H1 (cell line): ENCODE data around the gene GUCY2C. TPM values are rescaled to one million over a fixed set of nuclear protein-coding genes. Genes with fewer than 3 reads are reported as not detected.

ENCODE experiments used
- CTCF ChIA-PET: fragments of 300-600 bp; sonication (Branson Sonifier 250); formaldehyde crosslinking; loops from one replicate; lab custom pipeline; 2021; ENCODE audit not compliant: partially characterized antibody; lab: Charles Lee
- POLR2A ChIA-PET: fragments of 300-600 bp; sonication (Branson Sonifier 250); formaldehyde crosslinking; loops from one replicate; lab custom pipeline; 2021; ENCODE audit warnings: inconsistent platforms; ENCODE audit not compliant: partially characterized antibody; lab: Charles Lee
- DNase-seq, 2 experiments: peaks; one replicate each; pipeline versions ENCODE4 v3.0.0 to v3.0.0-alpha.2; 2010 to 2022; ENCODE audit warnings: low spot score in 2 of 2, low read depth in 1 of 2, mixed read lengths in 1 of 2
- FAIRE-seq: peaks from 2 replicates; lab custom pipeline; 2011; peaks lifted over from hg19 to GRCh38; lab: Jason Lieb, UNC
- H2AFZ ChIP-seq: 2 replicates; pipeline ENCODE4 v1.8.1; 2012; ENCODE audit warnings: low read length, inconsistent platforms
- H2AK5ac ChIP-seq: 2 replicates; pipeline ENCODE4 v1.6.1; 2013; ENCODE audit warnings: low read depth, low read length
- H2BK120ac ChIP-seq: replicated peaks from 2 replicates; pipeline ENCODE3; 2013; ENCODE audit warnings: low read depth, low read length, inconsistent platforms
- H2BK12ac ChIP-seq: 2 replicates; pipeline ENCODE4 v1.6.1; 2013; ENCODE audit warnings: low read depth, low read length
- H2BK15ac ChIP-seq: 2 replicates; pipeline ENCODE4 v1.6.1; 2013; ENCODE audit warnings: low read length
- H2BK20ac ChIP-seq: 2 replicates; pipeline ENCODE4 v1.6.1; 2013; ENCODE audit warnings: low read length
- H2BK5ac ChIP-seq: 2 replicates; pipeline ENCODE4 v1.6.1; 2013; ENCODE audit warnings: low read depth, low read length
- H3K14ac ChIP-seq: 2 replicates; pipeline ENCODE4 v1.6.1; 2013; ENCODE audit warnings: inconsistent platforms; ENCODE audit not compliant: insufficient read length
- H3K18ac ChIP-seq: 2 replicates; pipeline ENCODE4 v1.6.1; 2013; ENCODE audit warnings: low read length; ENCODE audit errors: extremely low read depth
- H3K23ac ChIP-seq: 2 replicates; pipeline ENCODE4 v1.6.1; 2013; ENCODE audit warnings: inconsistent platforms; ENCODE audit not compliant: insufficient read length
- H3K23me2 ChIP-seq: 2 replicates; pipeline ENCODE4 v1.6.1; 2013; ENCODE audit warnings: low read depth, low read length
- H3K27ac ChIP-seq: 2 replicates; pipeline ENCODE4 v1.6.1; 2011; ENCODE audit warnings: low read depth, low read length, inconsistent platforms
- H3K27me3 ChIP-seq, 4 experiments: replicated peaks in 1 of 4; 1 replicate in 1 of 4; 2 replicates in 3 of 4; pipeline versions ENCODE4 v1.6.1 to v1.8.1; 2011 to 2013; ENCODE audit warnings: low read length in 3 of 4, mild to moderate bottlenecking in 3 of 4, inconsistent platforms in 2 of 4, mixed read lengths in 2 of 4, moderate library complexity in 1 of 4; ENCODE audit not compliant: control insufficient read depth in 3 of 4, insufficient read depth in 3 of 4; ENCODE audit errors: extremely low read depth in 1 of 4
- H3K36me3 ChIP-seq, 4 experiments: 2 replicates each; pipeline versions ENCODE4 v1.6.1 to v1.8.1; 2011 to 2013; ENCODE audit warnings: mild to moderate bottlenecking in 4 of 4, low read length in 3 of 4, moderate library complexity in 2 of 4, control low read depth in 1 of 4, inconsistent platforms in 1 of 4; ENCODE audit not compliant: insufficient read depth in 4 of 4, control insufficient read depth in 2 of 4
- H3K4ac ChIP-seq: replicated peaks from 2 replicates; pipeline ENCODE3; 2013; ENCODE audit warnings: low read length, low read depth, mixed read lengths, inconsistent platforms; ENCODE audit not compliant: insufficient read length
- H3K4me1 ChIP-seq, 4 experiments: replicated peaks in 1 of 4; 1 replicate in 1 of 4; 2 replicates in 3 of 4; pipeline versions ENCODE4 v1.6.1 to v1.8.1; 2011 to 2013; ENCODE audit warnings: low read length in 3 of 4, inconsistent platforms in 2 of 4, mixed read lengths in 1 of 4; ENCODE audit not compliant: insufficient read depth in 4 of 4, control insufficient read depth in 3 of 4
- H3K4me2 ChIP-seq, 2 experiments: 2 replicates each; pipeline versions ENCODE4 v1.6.1 to v1.8.1; 2011 to 2013; ENCODE audit warnings: low read depth in 2 of 2, low read length in 2 of 2, control low read depth in 1 of 2, inconsistent platforms in 1 of 2, mild to moderate bottlenecking in 1 of 2; ENCODE audit not compliant: insufficient read depth in 1 of 2
- H3K4me3 ChIP-seq, 4 experiments: fragments of 200-600, 300-600 bp in 1 of 4; sonication (generic), shearing (Covaris generic), sonication (Bioruptor Twin) in 1 of 4; 2 replicates each; pipeline versions ENCODE4 v1.5.1 to v1.8.1; 2011 to 2016; ENCODE audit warnings: low read length in 4 of 4, low read depth in 3 of 4, control low read depth in 2 of 4, inconsistent platforms in 2 of 4, mild to moderate bottlenecking in 2 of 4, mixed read lengths in 1 of 4, moderate library complexity in 1 of 4; ENCODE audit not compliant: insufficient read depth in 2 of 4; ENCODE audit errors: extremely low read depth in 1 of 4
- H3K56ac ChIP-seq: replicated peaks from 2 replicates; pipeline ENCODE3; 2013; ENCODE audit warnings: low read depth, mild to moderate bottlenecking, mixed read lengths, low read length, inconsistent platforms; ENCODE audit not compliant: insufficient read length
- H3K79me1 ChIP-seq: 2 replicates; pipeline ENCODE4 v1.6.1; 2013; ENCODE audit warnings: low read depth, low read length, control low read depth
- H3K79me2 ChIP-seq, 2 experiments: 2 replicates each; pipeline versions ENCODE4 v1.6.1 to v1.8.1; 2012 to 2013; ENCODE audit warnings: low read length in 2 of 2, mild to moderate bottlenecking in 2 of 2, inconsistent platforms in 1 of 2; ENCODE audit not compliant: insufficient read depth in 2 of 2, control insufficient read depth in 1 of 2
- H3K9ac ChIP-seq, 4 experiments: replicated peaks in 1 of 4; 1 replicate in 1 of 4; 2 replicates in 3 of 4; pipeline versions ENCODE4 v1.6.1 to v1.8.1; 2011 to 2013; ENCODE audit warnings: low read depth in 3 of 4, low read length in 3 of 4, control low read depth in 2 of 4, mild to moderate bottlenecking in 2 of 4, moderate library complexity in 2 of 4, inconsistent platforms in 1 of 4; ENCODE audit errors: extremely low read depth in 1 of 4
- H3K9me3 ChIP-seq, 2 experiments: 2 replicates each; pipeline versions ENCODE4 v1.6.1 to v1.8.1; 2012 to 2013; ENCODE audit warnings: mild to moderate bottlenecking in 2 of 2, moderate library complexity in 2 of 2, control low read depth in 1 of 2, inconsistent platforms in 1 of 2, low read depth in 1 of 2, low read length in 1 of 2, mixed read lengths in 1 of 2; ENCODE audit not compliant: insufficient read depth in 2 of 2
- H4K20me1 ChIP-seq, 2 experiments: replicated peaks in 1 of 2; 2 replicates each; pipeline versions ENCODE3 to v1.8.1; 2011 to 2013; ENCODE audit warnings: inconsistent platforms in 2 of 2, low read length in 2 of 2, mild to moderate bottlenecking in 1 of 2; ENCODE audit not compliant: insufficient read depth in 2 of 2, control insufficient read depth in 1 of 2
- H4K5ac ChIP-seq: 2 replicates; pipeline ENCODE4 v1.6.1; 2013; ENCODE audit warnings: low read length, low read depth, mixed read lengths, inconsistent platforms; ENCODE audit not compliant: insufficient read length
- H4K8ac ChIP-seq: 2 replicates; pipeline ENCODE4 v1.8.0; 2013; ENCODE audit warnings: mild to moderate bottlenecking, moderate library complexity, low read length, inconsistent platforms; ENCODE audit not compliant: insufficient read depth; ENCODE audit errors: extremely low read depth
- H4K91ac ChIP-seq: replicated peaks from 2 replicates; pipeline ENCODE3; 2013; ENCODE audit warnings: low read length, mixed read lengths, inconsistent platforms; ENCODE audit not compliant: insufficient read length
- ATF2 ChIP-seq: IDR thresholded peaks from 2 replicates; pipeline ENCODE4 v1.6.1; 2012; ENCODE audit warnings: low read length, inconsistent platforms
- ATF3 ChIP-seq: IDR thresholded peaks from 2 replicates; pipeline ENCODE4 v1.6.1; 2011; ENCODE audit warnings: low read depth, mild to moderate bottlenecking, low read length; ENCODE audit not compliant: insufficient read depth
- BCL11A ChIP-seq, 2 experiments: IDR thresholded peaks; one replicate each; pipeline ENCODE4 v1.6.1; 2011; ENCODE audit warnings: low read depth in 2 of 2, low read length in 2 of 2, mild to moderate bottlenecking in 2 of 2
- CBX8 ChIP-seq: fragments of 300-800, 300-1000 bp; sonication (generic); IDR thresholded peaks from 2 replicates; pipeline ENCODE4 v1.7.1; 2016; ENCODE audit warnings: low read depth, low read length, borderline replicate concordance
- CHD1 ChIP-seq: IDR thresholded peaks from 2 replicates; pipeline ENCODE4 v1.6.1; 2012; ENCODE audit warnings: low read depth, low read length, improper control_type of control experiment
- JUND ChIP-seq: IDR thresholded peaks from 2 replicates; pipeline ENCODE4 v1.6.1; 2011; ENCODE audit warnings: mild to moderate bottlenecking, improper control_type of control experiment, low read length
- RAD21 ChIP-seq, 2 experiments: IDR thresholded peaks in 1 of 2; conservative IDR thresholded peaks in 1 of 2; 2 replicates each; pipeline ENCODE4 v1.6.1; 2011; ENCODE audit warnings: low read depth in 2 of 2, low read length in 2 of 2, improper control_type of control experiment in 1 of 2, inconsistent platforms in 1 of 2, mild to moderate bottlenecking in 1 of 2, moderate library complexity in 1 of 2
- SAP30 ChIP-seq: fragments of 300-600 bp; sonication (generic); IDR thresholded peaks from 2 replicates; pipeline ENCODE4 v1.7.1; 2012; ENCODE audit warnings: low read length, moderate library complexity, mild to moderate bottlenecking, inconsistent platforms; ENCODE audit not compliant: insufficient read depth, insufficient replicate concordance
- TCF12 ChIP-seq: IDR thresholded peaks from 2 replicates; pipeline ENCODE4 v1.6.1; 2011; ENCODE audit warnings: low read depth, mild to moderate bottlenecking, low read length
- TEAD4 ChIP-seq: IDR thresholded peaks from 2 replicates; pipeline ENCODE4 v1.6.1; 2012; ENCODE audit warnings: low read depth, low read length, inconsistent platforms, mixed read lengths
- USF2 ChIP-seq: IDR thresholded peaks from 2 replicates; pipeline ENCODE4 v1.6.1; 2011; ENCODE audit warnings: low read length, improper control_type of control experiment
- polyA plus RNA-seq, 7 experiments: library from polyadenylated mRNA; depleted of rRNA in 3 of 7; stranded (reverse) in 5 of 7; unstranded in 2 of 7; fragments of >200 nt in 5 of 7; fragments of 200-250 nt in 2 of 7; gene quantifications; 1 replicate in 5 of 7; 2 replicates in 1 of 7; 4 replicates in 1 of 7; pipeline versions ENCODE4 v1.2.1 to v1.2.3, GENCODE V29; 2011 to 2013; ENCODE audit warnings: missing spikeins in 2 of 7, mixed read lengths in 2 of 7
- total RNA-seq: library from RNA; stranded (reverse); fragmentation: NEBNext Ultra II Directional; extraction: Animal tissue kit (Norgen Biotek cat#: 25700); gene quantifications from 2 replicates; pipeline ENCODE4 v1.2.1, GENCODE V29; 2021

The GUCY2C gene
- total and polyA plus RNA-seq, 2 of the 8 experiments (the other 6 are each of a cell fraction or from before 2014, with no cell fraction given), result 1.9 to 3.2 TPM

GRCh38 chr12:14607568-14607967 is 88.8 kb downstream of the GUCY2C start:
- H4K8ac ChIP-seq, result no peak overlapping the region
- H4K20me1 ChIP-seq, result no peaks in the 10 kb centered on the region
- no peak overlapping the region for H3K56ac ChIP-seq
- no peak overlapping the region for H4K91ac ChIP-seq
- H3K36me3 ChIP-seq, result no peaks in the 10 kb centered on the region; a peak in 1 of 8 replicates
- ChIA-PET CTCF (interaction anchor here (1.9 kb wide), 1 partner anchor 94 kb away, joined by 4 read pairs; no protein-coding TSS in a partner anchor), POLR2A (no interaction called here)
- no peak overlapping the region for H3K18ac ChIP-seq
- H3K23me2 ChIP-seq, result no peaks in the 10 kb centered on the region; the same call in 1 of the 2 replicates
- no peak overlapping the region for H2AK5ac ChIP-seq
- peaks cover 0 to 3% (median 0%) of the 10 kb centered on the region in 4 experiments; a peak in 1 of 7 replicates for H3K4me1 ChIP-seq
- no peak overlapping the region for H4K5ac ChIP-seq
- H3K27ac ChIP-seq, result no peak overlapping the region
- H3K14ac ChIP-seq, result no peak overlapping the region
- no peaks in the 10 kb centered on the region for H3K27me3 ChIP-seq
- H2AFZ ChIP-seq, result no peak overlapping the region
- no peak for FAIRE-seq
- no peak overlapping the region for H3K23ac ChIP-seq
- no peak overlapping the region for H2BK20ac ChIP-seq
- no peaks in the 10 kb centered on the region for H3K79me2 ChIP-seq
- no peak overlapping the region for H2BK5ac ChIP-seq
- 0 out of 4 replicates have a peak, but pooled peaks cover 0 to 14% of the 10 kb centered on the region in 2 experiments for H3K9me3 ChIP-seq
- no peak overlapping the region for H3K4ac ChIP-seq
- DNase-seq, result no peak
- no peak overlapping the region for H2BK120ac ChIP-seq
- H3K9ac ChIP-seq, result no peak overlapping the region
- no peaks in the 10 kb centered on the region for H3K79me1 ChIP-seq
- H3K4me3 ChIP-seq, result no peak overlapping the region
- no peak overlapping the region for H2BK15ac ChIP-seq
- no peak overlapping the region for H3K4me2 ChIP-seq
- H2BK12ac ChIP-seq, result no peak overlapping the region
- no peak for TF ChIP-seq ATF3
- TF ChIP-seq TCF12, result no peak
- TF ChIP-seq JUND, result no peak
- no peak for TF ChIP-seq TEAD4
- TF ChIP-seq ATF2, result no peak
- no peak for TF ChIP-seq BCL11A (IDR thresholded peaks at IDR 0.05; ENCODE audit: low read depth in 2 of 2, low read length in 2 of 2)
- no peak for TF ChIP-seq USF2
- TF ChIP-seq CHD1, result no peak
- TF ChIP-seq SAP30, result no peak
- no peak for TF ChIP-seq CBX8
- no peak for TF ChIP-seq RAD21 (IDR thresholded peaks at IDR 0.05 in 1 of 2, conservative IDR thresholded peaks at IDR 0.05 in 1 of 2; ENCODE audit: low read depth in 2 of 2, low read length in 2 of 2)
